Transverse colon (tissue), 4 donors: ENCODE data around the gene AGAP1. TPM values are rescaled to one million over a fixed set of nuclear protein-coding genes. Genes with fewer than 3 reads are reported as not detected.

ENCODE experiments used
- DNase-seq: peaks from one replicate; pipeline ENCODE4 v3.0.0-alpha.2; 2019
- H3K27ac ChIP-seq, 4 donors: fragments of 200-600 bp; sonication (generic); 2 replicates each; pipeline ENCODE4 v1.5.1; 2016 to 2018; ENCODE audit warnings: inconsistent platforms in 4 of 4
- H3K27me3 ChIP-seq: fragments of 200-600 bp; sonication (generic); 2 replicates; pipeline ENCODE4 v1.5.1; 2017; ENCODE audit warnings: inconsistent platforms
- H3K36me3 ChIP-seq, 4 donors: fragments of 200-600 bp; sonication (generic); 2 replicates each; pipeline ENCODE4 v1.5.1; 2017 to 2019; ENCODE audit warnings: inconsistent platforms in 4 of 4
- H3K4me1 ChIP-seq, 4 donors: fragments of 200-600 bp; sonication (generic); 2 replicates each; pipeline ENCODE4 v1.5.1; 2017 to 2020; ENCODE audit warnings: inconsistent platforms in 4 of 4
- H3K4me3 ChIP-seq, 4 donors: fragments of 200-600 bp; sonication (generic); 1 replicate in 1 of 4; 2 replicates in 3 of 4; pipeline versions ENCODE4 v1.5.1 to v1.6.1; 2017 to 2019; ENCODE audit warnings: inconsistent platforms in 4 of 4
- H3K9me3 ChIP-seq, 2 donors: fragments of 200-600 bp; sonication (generic); 2 replicates each; pipeline ENCODE4 v1.5.1; 2017 to 2019; ENCODE audit warnings: inconsistent platforms in 2 of 2
- EP300 ChIP-seq: sonication (generic); formaldehyde crosslinking; IDR thresholded peaks from one replicate; pipeline ENCODE4 v1.6.1; 2017; ENCODE audit warnings: antibody characterized with exemption, low read depth
- POLR2A ChIP-seq: fragments of 450-650 bp; IDR thresholded peaks from one replicate; pipeline ENCODE4 v1.6.1; 2016; ENCODE audit warnings: antibody characterized with exemption, mild to moderate bottlenecking, moderate library complexity
- POLR2AphosphoS5 ChIP-seq, 3 donors: sonication (generic); formaldehyde crosslinking; IDR thresholded peaks; one replicate each; pipeline ENCODE4 v1.6.1; 2016; ENCODE audit warnings: antibody characterized with exemption in 3 of 3
- WGBS, 2 donors: methylation state at CpG; one replicate each; pipeline ENCODE4 v1.1.5; 2018; ENCODE audit warnings: low coverage in 1 of 2; 5-methylcytosine and 5-hydroxymethylcytosine counted together
- in situ Hi-C, 4 donors: fragments of 200-750 bp; cut with MboI; loops; one replicate each; pipeline versions ENCODE4 v1.15.0 to v1.15.1; 2017; ENCODE audit warnings: low sequenced_read_pairs in 3 of 4, low pct_ligation_motif_present in 1 of 4, low pct_unique_long_range_greater_than_20kb in 1 of 4
- intact Hi-C: fragments of 100-400 bp; cut with DNase I; formaldehyde crosslinking; loops from one replicate; pipeline ENCODE4 v1.15.1; 2023; ENCODE audit warnings: low total_unique reads
- total RNA-seq, 4 donors: library from RNA; depleted of rRNA; stranded (reverse); fragments of >200 nt; gene quantifications; one replicate each; pipeline ENCODE4 v1.1.0, GENCODE V29; 2016
- TF ChIP-seq, protein P1 (sequence below), 5 experiments: fragments of 200-600 bp in 3 of 5; fragments of 450-650 bp in 2 of 5; sonication (generic) in 3 of 5; IDR thresholded peaks; 1 replicate in 2 of 5; 2 replicates in 3 of 5; pipeline ENCODE4 v1.5.1; 2016 to 2017; ENCODE audit warnings: antibody characterized with exemption in 5 of 5, inconsistent platforms in 3 of 5, mild to moderate bottlenecking in 2 of 5, moderate library complexity in 1 of 5

The AGAP1 gene
- total RNA-seq, 4 donors from 2014 or later, result 56.1 to 96.9 (median 71.2) TPM

DNA sequence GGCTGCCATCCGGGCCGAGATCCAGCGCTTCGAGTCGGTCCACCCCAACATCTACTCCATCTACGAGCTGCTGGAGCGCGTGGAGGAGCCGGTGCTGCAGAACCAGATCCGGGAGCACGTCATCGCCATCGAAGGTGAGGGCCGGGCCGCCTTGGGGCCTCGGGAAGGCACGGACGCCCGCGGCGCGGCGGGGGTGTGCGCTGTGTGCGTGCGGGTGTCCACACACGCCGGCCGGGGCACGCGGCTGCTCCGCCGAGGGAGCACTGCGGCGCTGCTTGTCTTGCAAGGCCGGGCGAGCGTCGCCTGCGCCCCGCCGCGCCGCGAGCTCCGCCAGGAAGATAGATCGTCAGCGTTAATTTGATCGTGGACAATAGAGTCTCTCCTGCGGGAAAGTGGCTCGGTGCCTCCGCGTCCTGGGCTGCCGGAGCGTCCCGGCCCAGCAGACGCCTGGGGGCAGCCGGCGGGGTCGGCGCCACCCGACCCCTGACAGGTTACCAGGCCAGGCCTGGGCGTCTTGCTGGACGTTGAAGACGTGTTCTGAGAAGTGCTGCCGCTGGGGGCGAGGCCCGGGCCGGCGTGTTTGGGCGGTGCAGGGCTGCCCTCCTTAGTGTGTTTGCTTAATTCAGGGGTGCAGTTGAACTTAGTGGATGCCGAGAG lies 1.0 kb downstream of the AGAP1 start:
- Histone ChIP-seq H3K9me3 (no peaks in the 10 kb centered on the region), H3K27ac (peak overlapping the region; percentile 69 to 85 (median 77)), H3K4me1 (peaks cover 5 to 33% (median 28%) of the 10 kb centered on the region in 4 donors), H3K27me3 (no peaks in the 10 kb centered on the region), H3K36me3 (no peaks in the 10 kb centered on the region), H3K4me3 (peak overlapping the region; percentile 40 to 76 (median 73))
- in situ Hi-C loops (loop anchor here in 2 of 4 donors (10.0 to 25.0 kb wide), 2 partner anchors 250 to 358 kb away; no protein-coding TSS in a partner anchor), intact Hi-C loops (no loop called here)
- WGBS, 2 donors, result 6% methylated on average over 40 of the region's 72 CpGs; no CpG with 5 or more reads in 1 of the 2 donors
- peak; percentile 38 for DNase-seq
- TF ChIP-seq EP300 (no peak), POLR2AphosphoS5 (IDR thresholded peaks at IDR 0.05) (no peak)
- TF ChIP-seq, protein P1, sequence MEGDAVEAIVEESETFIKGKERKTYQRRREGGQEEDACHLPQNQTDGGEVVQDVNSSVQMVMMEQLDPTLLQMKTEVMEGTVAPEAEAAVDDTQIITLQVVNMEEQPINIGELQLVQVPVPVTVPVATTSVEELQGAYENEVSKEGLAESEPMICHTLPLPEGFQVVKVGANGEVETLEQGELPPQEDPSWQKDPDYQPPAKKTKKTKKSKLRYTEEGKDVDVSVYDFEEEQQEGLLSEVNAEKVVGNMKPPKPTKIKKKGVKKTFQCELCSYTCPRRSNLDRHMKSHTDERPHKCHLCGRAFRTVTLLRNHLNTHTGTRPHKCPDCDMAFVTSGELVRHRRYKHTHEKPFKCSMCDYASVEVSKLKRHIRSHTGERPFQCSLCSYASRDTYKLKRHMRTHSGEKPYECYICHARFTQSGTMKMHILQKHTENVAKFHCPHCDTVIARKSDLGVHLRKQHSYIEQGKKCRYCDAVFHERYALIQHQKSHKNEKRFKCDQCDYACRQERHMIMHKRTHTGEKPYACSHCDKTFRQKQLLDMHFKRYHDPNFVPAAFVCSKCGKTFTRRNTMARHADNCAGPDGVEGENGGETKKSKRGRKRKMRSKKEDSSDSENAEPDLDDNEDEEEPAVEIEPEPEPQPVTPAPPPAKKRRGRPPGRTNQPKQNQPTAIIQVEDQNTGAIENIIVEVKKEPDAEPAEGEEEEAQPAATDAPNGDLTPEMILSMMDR (IDR thresholded peaks at IDR 0.05), result no peak

DNA sequence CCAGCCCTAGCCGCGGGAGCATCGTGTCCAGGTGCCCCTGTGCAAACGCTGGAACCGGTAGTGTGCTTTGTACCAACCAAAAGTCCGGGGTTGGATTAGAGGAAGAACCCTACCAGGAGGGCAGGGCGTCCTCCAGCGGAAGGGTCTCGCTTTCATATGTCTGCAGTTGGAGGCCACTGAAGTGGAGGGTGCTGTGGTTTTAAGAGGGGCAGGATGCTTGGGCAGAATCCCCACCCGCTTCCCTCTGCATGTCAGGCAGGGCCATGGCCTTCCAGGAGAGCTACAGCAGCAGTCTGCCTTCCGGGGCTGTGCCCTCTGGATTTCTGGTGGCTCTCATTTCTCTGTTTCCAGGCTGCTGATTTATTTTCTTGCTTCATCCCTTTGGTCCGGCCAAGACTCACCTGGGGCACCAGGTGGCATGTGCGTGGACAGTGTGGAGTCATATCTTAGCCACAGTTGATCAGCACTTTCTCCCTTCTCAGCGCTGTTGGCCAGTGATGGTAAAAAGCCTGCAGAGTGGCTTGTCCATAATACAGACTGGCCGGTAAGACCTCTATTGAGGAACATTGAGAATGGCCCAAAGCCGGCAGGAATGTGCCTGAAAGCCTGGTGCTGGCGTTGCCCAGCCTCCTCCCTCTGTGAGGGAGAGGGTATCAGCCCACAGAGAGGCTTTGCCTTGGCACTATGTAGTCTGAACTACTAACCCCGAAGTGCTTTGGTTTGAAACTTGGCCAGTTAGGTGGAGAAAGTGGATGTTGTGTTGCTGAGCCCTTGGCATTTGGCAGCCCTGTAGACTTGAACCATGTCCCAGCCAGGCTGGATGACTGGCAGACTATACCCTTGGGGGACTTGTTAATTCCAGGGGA lies 1.8 kb downstream of the AGAP1 start:
- intact Hi-C loops (no loop called here), in situ Hi-C loops (loop anchor here in 2 of 4 donors (10.0 to 25.0 kb wide), 2 partner anchors 249 to 358 kb away; no protein-coding TSS in a partner anchor)
- TF ChIP-seq EP300, result no peak
- no peak for TF ChIP-seq POLR2AphosphoS5 (IDR thresholded peaks at IDR 0.05)
- no peak for TF ChIP-seq POLR2A
- TF ChIP-seq, protein P1 (IDR thresholded peaks at IDR 0.05), result no peak
- 30 to 81% methylated on average over 3 to 16 of the region's 18 CpGs for WGBS, 2 donors
- no peaks in the 10 kb centered on the region for H3K36me3 ChIP-seq
- H3K4me3 ChIP-seq, result peak overlapping the region; percentile 40 to 76 (median 73)
- no peak for DNase-seq
- peak overlapping the region; percentile 69 to 85 (median 77) for H3K27ac ChIP-seq
- peaks cover 5 to 33% (median 30%) of the 10 kb centered on the region in 4 donors for H3K4me1 ChIP-seq
- no peaks in the 10 kb centered on the region for H3K27me3 ChIP-seq
- no peaks in the 10 kb centered on the region for H3K9me3 ChIP-seq

DNA sequence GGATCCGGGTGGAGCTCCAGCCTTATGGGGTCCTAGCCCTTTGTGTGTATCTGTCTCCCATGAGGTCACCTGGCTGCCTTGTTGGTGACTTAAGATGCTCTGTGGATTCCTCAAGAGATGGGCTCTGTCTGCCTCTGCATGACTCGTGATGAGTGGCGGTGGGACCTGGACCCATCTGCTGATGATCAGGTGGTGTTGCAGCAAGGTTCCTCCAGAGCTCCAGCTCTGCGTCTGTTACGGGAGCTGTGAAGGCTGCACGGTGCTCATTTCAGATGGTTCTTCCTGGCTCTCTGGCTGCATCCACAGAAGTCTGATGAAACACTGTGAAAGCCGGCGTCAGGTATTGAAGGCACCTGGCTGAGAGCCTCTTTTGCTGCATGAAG lies 2.4 kb downstream of the AGAP1 start:
- DNase-seq, result no peak
- WGBS, 2 donors, result 73% methylated on average over 8 of the region's 8 CpGs; no CpG with 5 or more reads in 1 of the 2 donors
- Histone ChIP-seq H3K4me1 (peaks cover 5 to 38% (median 32%) of the 10 kb centered on the region in 4 donors), H3K4me3 (peak overlapping the region in 3 of 4 donors; percentile 40 to 75 (median 71)), H3K9me3 (no peaks in the 10 kb centered on the region), H3K27ac (peak overlapping the region in 2 of 4 donors; percentile 69 to 85), H3K27me3 (no peaks in the 10 kb centered on the region), H3K36me3 (no peaks in the 10 kb centered on the region)
- no peak for TF ChIP-seq EP300
- no peak for TF ChIP-seq POLR2A
- no peak for TF ChIP-seq POLR2AphosphoS5 (IDR thresholded peaks at IDR 0.05)
- TF ChIP-seq, protein P1 (IDR thresholded peaks at IDR 0.05), result no peak
- in situ Hi-C loops (loop anchor here in 2 of 4 donors (10.0 to 25.0 kb wide), 2 partner anchors 249 to 359 kb away; no protein-coding TSS in a partner anchor), intact Hi-C loops (no loop called here)

DNA sequence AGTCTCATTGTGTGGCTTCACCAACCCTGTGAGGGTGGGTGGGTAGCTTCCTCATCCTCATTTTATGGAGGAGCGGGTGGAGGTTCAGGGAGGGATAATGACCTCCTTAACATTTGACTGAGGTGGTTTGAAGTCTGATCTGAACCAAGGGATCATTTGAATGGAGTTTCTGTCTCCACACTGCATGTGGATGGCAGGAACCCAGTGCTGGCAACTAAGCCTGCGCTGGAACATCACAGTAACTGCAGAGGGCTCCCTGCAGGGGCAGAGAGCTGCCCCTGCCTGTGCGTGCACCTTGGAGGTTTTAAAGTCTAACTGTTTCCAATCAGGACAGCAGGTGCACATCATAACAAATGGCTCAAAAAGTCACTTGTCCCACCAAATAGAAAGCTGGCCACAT lies 3.3 kb downstream of the AGAP1 start:
- no peak for DNase-seq
- in situ Hi-C loops (loop anchor here in 2 of 4 donors (10.0 to 25.0 kb wide), 2 partner anchors 248 to 360 kb away; no protein-coding TSS in a partner anchor), intact Hi-C loops (no loop called here)
- Histone ChIP-seq H3K27ac (no peak overlapping the region), H3K36me3 (no peaks in the 10 kb centered on the region), H3K4me3 (no peak overlapping the region), H3K27me3 (no peaks in the 10 kb centered on the region), H3K4me1 (peaks cover 5 to 46% (median 34%) of the 10 kb centered on the region in 4 donors), H3K9me3 (no peaks in the 10 kb centered on the region)
- TF ChIP-seq EP300 (no peak), POLR2AphosphoS5 (IDR thresholded peaks at IDR 0.05) (no peak), POLR2A (no peak)
- TF ChIP-seq, protein P1 (IDR thresholded peaks at IDR 0.05), result no peak
- 54 to 100% methylated on average over 1 to 3 of the region's 3 CpGs for WGBS, 2 donors
